Gastroesophageal sphincter (tissue), 3 donors: ENCODE results near the gene SLC9A4.

Experiments
- CTCF ChIP-seq, 4 experiments: fragments of 200-600 bp in 2 of 4; fragments of 450-650 bp in 2 of 4; sonication (generic) in 1 of 4; IDR thresholded peaks; one replicate each; pipeline ENCODE4 v1.5.1; 2017 to 2019; ENCODE audit warnings: antibody characterized with exemption in 4 of 4, mild to moderate bottlenecking in 2 of 4, moderate library complexity in 2 of 4
- EP300 ChIP-seq: sonication (generic); formaldehyde crosslinking; IDR thresholded peaks from one replicate; pipeline ENCODE4 v1.6.1; 2017; ENCODE audit warnings: antibody characterized with exemption, mild to moderate bottlenecking
- POLR2A ChIP-seq, 2 donors: fragments of 450-650 bp; IDR thresholded peaks; one replicate each; pipeline ENCODE4 v1.6.1; 2017; ENCODE audit warnings: antibody characterized with exemption in 2 of 2, mild to moderate bottlenecking in 2 of 2, moderate library complexity in 1 of 2
- POLR2AphosphoS5 ChIP-seq: sonication (generic); formaldehyde crosslinking; IDR thresholded peaks from one replicate; pipeline ENCODE4 v1.6.1; 2017; ENCODE audit warnings: antibody characterized with exemption

- TF ChIP-seq POLR2A (IDR thresholded peaks at IDR 0.05), result no peak
- no peak for TF ChIP-seq POLR2AphosphoS5
- TF ChIP-seq CTCF (IDR thresholded peaks at IDR 0.05), result no peak
- no peak for TF ChIP-seq EP300
Measured at GRCh38 chr2:102455061-102455670, 17.9 kb upstream of the SLC9A4 start.
